Measurements from ENCODE around the gene STAT1.

DNA sequence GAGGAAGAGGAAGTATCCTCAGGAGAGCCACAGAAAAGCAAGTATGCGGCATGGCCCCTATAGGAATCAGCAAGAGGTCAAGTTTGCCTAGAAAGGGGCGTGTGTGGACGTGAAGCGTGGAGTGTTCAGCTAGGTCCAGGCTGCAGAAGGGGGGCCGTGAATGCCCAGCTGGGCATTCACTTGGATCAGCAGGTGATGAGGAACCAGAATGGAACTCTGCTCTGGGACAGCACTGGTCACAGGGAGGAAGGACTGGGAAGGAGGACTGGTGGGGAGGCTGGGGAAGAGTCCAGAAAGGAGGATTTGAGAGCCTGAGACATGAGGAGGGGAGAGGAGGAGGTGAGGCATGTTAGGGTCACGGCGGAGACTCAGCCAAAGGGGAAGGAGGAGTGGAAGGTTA is 19.8 kb downstream of the STAT1 start:
- TF ChIP-seq, protein P1, sequence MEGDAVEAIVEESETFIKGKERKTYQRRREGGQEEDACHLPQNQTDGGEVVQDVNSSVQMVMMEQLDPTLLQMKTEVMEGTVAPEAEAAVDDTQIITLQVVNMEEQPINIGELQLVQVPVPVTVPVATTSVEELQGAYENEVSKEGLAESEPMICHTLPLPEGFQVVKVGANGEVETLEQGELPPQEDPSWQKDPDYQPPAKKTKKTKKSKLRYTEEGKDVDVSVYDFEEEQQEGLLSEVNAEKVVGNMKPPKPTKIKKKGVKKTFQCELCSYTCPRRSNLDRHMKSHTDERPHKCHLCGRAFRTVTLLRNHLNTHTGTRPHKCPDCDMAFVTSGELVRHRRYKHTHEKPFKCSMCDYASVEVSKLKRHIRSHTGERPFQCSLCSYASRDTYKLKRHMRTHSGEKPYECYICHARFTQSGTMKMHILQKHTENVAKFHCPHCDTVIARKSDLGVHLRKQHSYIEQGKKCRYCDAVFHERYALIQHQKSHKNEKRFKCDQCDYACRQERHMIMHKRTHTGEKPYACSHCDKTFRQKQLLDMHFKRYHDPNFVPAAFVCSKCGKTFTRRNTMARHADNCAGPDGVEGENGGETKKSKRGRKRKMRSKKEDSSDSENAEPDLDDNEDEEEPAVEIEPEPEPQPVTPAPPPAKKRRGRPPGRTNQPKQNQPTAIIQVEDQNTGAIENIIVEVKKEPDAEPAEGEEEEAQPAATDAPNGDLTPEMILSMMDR (conservative IDR thresholded peaks at IDR 0.05), result no peak
- TF ChIP-seq EZH2 (IDR thresholded peaks at IDR 0.05; ENCODE audit: low read depth), result no peak
